NCI-H2196 treated with DMSO at 0.1 percent for 48 hours (cell line): ENCODE measurements around the gene DIAPH2.

ENCODE experiments used
- DNase-seq: peaks from one replicate; lab custom pipeline; 2025; ENCODE audit not compliant: unreplicated experiment; lab: John Stamatoyannopoulos, UW

DIAPH2 gene

DNA sequence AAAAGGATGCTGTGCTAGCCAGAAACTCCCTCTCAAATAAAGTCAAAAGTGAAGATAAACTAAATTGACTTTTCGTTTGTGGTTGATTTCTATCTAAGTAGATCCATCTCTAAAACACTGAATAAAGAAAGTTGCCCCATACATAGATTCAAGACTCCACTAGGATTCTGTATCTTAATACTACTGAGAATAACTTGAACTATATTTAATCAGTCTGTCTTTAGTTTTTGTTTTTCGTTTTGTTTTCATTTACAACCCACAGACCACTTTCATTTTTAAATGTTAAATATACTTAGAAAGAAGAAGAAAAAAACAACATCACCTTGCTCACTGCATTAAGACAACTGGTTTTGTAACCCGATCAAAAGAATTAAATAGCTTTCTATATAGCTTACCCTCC lies 854.1 kb downstream of the DIAPH2 start:
- DNase-seq: no peak

DNA sequence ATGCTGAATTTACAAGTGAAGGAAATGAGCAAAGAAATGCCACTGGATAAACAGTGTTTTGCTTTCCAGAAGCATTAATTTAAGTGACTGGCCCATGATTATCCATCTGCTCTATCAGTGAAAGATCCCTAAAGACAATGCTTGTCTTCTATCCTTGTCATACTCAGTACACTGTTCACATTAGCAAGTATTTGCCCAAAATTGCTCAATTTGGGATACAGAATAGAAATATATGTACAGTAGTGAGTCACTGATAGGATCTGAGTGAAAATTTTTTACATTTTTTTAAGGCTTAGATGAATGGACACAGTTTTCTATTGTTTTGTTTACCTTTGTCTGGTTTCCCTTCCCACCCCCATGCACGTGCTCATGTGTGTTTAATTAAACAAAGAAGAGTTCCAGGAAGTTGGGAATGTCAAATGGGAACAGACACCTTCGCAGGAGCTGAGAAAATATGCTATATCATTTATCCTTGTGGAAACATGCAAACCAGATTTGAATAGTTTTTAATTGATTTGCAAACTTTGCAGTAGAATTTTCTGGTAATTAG lies 855.4 kb downstream of the DIAPH2 start:
- no peak for DNase-seq

GRCh38 chrX:97547877-97548578 lies 863.4 kb downstream of the DIAPH2 start:
- no peak for DNase-seq

GRCh38 chrX:97551821-97552220 lies 867.2 kb downstream of the DIAPH2 start:
- no peak for DNase-seq

DNA sequence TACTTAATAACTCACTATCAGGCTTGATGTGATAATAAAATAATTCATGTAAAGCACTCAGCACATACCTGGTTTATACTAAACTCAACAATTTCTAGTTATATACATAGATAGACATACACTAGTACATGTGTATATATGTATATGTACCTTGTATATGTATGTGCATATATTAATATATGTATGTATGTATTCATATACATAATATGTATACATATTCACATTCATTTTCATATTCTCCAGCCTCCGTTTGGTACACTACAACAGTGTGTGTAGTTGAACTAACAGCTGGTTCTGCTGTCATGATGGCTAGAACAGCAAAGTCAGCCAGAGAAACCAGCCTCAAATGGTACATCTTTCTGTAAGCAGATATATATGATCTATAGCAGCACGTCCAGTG lies 869.2 kb downstream of the DIAPH2 start:
- DNase-seq: no peak

DNA sequence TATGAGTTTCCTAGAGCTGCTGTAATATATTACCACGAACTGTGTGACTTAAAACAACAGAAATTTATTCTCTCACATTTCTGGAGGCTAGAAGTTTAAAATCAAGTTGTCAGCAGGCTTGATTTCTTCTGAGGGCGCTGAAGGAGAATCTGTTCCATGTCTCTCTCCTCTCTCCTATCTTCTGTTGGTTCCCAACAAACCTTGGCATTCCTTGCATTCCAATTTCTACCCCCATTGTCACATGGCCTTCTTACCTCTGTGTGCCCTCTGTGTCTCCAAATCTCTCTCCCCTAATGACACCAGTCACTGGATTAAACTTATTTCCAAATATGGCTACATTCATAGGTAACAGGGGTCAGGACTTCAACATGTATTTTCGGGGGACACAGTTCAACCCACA lies 871.7 kb downstream of the DIAPH2 start:
- DNase-seq: no peak

DNA sequence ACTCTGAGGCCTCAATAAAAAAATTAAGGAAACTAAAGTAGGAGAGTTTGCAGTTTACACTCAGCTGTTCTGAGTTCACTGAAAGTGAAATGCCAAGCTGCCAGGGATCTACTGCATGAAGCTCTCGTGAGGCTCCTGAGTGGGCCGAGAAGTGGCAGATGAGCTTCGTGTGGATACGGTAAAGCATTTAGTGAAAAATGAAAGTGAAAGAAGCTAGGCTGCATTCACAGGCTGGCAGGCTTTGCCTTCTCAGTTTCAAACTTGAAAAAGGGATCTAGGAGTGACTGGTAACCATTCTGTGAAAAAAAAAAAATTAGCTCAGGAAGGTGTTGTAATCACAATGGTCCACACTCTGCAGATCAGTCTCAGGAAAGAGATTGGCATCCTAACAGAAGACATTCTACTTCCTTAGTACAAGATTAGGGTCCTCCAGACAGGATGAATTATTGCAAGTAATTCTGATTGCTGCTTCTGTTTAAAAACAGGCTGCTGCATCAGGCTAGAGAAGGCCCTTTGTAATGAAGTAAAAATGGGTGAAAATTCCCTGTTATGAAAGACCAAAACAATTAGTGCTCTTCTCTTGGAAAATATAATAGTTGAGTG lies 879.0 kb downstream of the DIAPH2 start:
- DNase-seq: no peak

GRCh38 chrX:97564496-97564895 lies 879.9 kb downstream of the DIAPH2 start:
- no peak for DNase-seq

- no peak for DNase-seq
These were observed 902.5 kb downstream of the DIAPH2 start for GRCh38 chrX:97587171-97587570.

- no peak for DNase-seq
These were observed 910.1 kb downstream of the DIAPH2 start for GRCh38 chrX:97594646-97595224.

DNA sequence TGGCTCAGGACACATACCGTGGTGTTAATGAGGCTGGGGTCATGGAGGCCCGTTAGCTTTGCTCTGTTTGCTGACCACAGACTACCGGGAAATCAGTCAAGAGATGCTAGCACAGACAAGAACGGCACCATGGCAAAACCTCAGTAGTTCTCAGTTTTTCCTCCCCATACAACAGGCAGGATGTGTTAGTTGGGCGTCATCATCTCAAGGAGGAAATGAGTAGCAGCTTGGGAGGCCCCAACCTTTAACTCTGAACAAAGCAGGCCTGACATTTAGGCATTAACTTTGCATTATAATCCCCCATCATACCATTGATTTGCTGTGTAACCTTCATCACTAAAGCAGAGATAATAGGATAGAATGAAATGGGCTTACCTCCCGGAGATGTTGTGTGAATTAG lies 913.3 kb downstream of the DIAPH2 start:
- DNase-seq: no peak

GRCh38 chrX:97602465-97603258 lies 918.0 kb downstream of the DIAPH2 start:
- no peak for DNase-seq

- DNase-seq: no peak
These were observed 920.6 kb downstream of the DIAPH2 start for GRCh38 chrX:97605271-97605670.

GRCh38 chrX:97609357-97609756 lies 924.7 kb downstream of the DIAPH2 start:
- no peak for DNase-seq

DNA sequence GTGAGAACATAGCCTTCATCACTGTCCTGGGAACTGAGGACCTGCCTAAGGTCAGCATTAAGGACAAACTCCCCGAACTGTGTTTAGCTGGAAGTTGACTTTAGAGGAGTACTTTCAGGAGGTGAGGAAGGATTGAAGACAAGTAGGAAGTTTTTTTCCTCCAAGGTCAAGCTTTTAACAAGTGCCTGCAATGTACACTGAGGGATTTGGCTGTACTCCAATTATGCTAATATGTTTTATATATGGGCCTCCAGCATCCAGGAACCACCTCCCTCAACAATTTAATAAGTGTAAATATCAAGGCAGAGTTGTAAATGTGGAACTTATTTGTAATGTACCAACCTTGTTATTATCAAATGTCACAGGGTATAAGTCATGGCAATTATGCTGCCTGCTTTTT lies 925.3 kb downstream of the DIAPH2 start:
- no peak for DNase-seq

DNA sequence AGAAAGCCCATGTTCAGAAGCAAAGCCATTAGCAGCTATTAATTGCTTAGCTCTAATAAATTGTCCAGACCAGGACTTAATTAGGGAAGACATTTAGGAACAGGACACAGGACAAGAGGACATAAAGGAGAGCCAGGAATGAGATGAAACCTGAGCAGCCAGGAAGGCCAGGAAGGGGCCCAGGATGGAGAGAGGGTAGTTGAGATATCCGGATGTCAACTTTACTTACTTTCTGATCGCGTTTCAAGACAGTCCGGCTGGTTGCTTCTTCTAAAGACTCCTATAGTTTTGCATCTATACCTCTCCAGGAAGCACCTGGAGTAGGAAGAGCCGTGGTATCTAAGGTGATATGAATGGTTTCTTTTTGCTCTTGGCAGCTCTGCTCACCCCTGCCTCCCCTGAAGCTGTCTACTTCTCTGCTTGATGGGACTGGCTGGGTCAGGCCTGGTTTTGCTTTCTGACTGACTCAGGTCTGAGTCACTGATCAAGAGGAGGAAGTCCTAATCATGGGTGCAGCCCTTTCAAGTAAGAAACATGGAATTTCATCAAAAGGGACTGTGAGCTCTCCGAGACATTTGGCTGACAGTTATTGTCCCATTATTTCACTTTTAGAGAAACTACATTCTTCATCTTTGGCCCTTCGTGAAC lies 932.4 kb downstream of the DIAPH2 start:
- DNase-seq: no peak

- no peak for DNase-seq
These were observed 934.9 kb downstream of the DIAPH2 start for GRCh38 chrX:97619499-97619898.

DNA sequence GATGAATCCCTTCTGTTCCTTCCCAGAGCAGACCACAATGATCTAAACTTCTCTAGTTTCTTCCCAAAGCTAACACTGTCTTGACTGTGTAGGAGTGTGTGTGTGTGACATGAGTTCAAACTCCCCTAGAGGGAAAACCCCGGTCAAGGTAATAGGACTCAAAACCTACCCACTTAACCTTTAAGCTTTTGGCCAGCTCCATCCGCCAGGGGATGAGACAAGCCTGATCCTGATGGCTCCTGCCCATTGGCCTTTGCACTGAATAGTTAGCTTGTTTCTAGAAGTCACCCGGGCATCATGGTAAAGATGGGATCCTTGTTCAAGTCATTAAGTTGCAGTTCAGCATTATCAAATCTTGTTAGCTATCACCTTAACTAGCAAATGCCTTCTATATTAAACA lies 937.5 kb downstream of the DIAPH2 start:
- DNase-seq: no peak

GRCh38 chrX:97628326-97628725 lies 943.7 kb downstream of the DIAPH2 start:
- DNase-seq: no peak

GRCh38 chrX:97628807-97629596 lies 944.4 kb downstream of the DIAPH2 start:
- no peak for DNase-seq
